Mammary epithelial cell (primary cell): ENCODE measurements around the gene YIPF1.

Experiments used
- CTCF ChIP-seq, 2 donors: IDR thresholded peaks in 1 of 2; conservative IDR thresholded peaks in 1 of 2; 2 replicates each; pipeline ENCODE4 v1.5.1; 2011 to 2012; ENCODE audit warnings: inconsistent platforms in 2 of 2, low read length in 2 of 2, mild to moderate bottlenecking in 2 of 2, control low read depth in 1 of 2, low read depth in 1 of 2; ENCODE audit not compliant: insufficient read depth in 1 of 2; ENCODE audit errors: extremely low read depth in 1 of 2
- EZH2 ChIP-seq: IDR thresholded peaks from 2 replicates; pipeline ENCODE4 v1.6.1; 2012; ENCODE audit warnings: low read length, inconsistent platforms, borderline replicate concordance

GRCh38 chr1:53821380-53821779 lies 68.2 kb downstream of the YIPF1 start:
- no peak for TF ChIP-seq CTCF (conservative IDR thresholded peaks at IDR 0.05 in 1 of 2, IDR thresholded peaks at IDR 0.05 in 1 of 2; ENCODE audit: extremely low read depth in 1 of 2, insufficient read depth in 1 of 2, low read depth in 1 of 2, low read length in 2 of 2)
- TF ChIP-seq EZH2: no peak
